Measurements from ENCODE around the gene KDELR1. TPM values are rescaled to one million over a fixed set of nuclear protein-coding genes. Genes with fewer than 3 reads are reported as not detected.

KDELR1 gene
- total and polyA plus RNA-seq, 2 of the 13 experiments (the other 11 are each of a cell fraction or from before 2014, with no cell fraction given) = 134 to 185 TPM

- ChIA-PET POLR2A (interaction anchor here (1.4 kb wide), 1 partner anchor 15 kb away, joined by 18 read pairs; the partner anchor contains the start of genes SYNGR4 and TMEM143), CTCF (ENCODE audit: low intra/inter-chr PET ratio, low total read pairs) (no interaction called here)
- intact Hi-C loops (cut with micrococcal nuclease; ENCODE audit: unreplicated experiment) (loop anchor here (2.0 kb wide), 1 partner anchor 28 kb away; a partner anchor contains a TSS), in situ Hi-C loops (cut with HindIII; ENCODE audit: extremely low pct_ligation_motif_present, low pct_unique_long_range_greater_than_20kb) (no loop called here)
- Histone ChIP-seq H3K9ac (ENCODE audit: insufficient read depth, low read depth, low read length) (no peak overlapping the region), H3K4me2 (ENCODE audit: low read depth, low read length) (0 out of 2 replicates have a peak overlapping the region, but pooled peaks have one; percentile 13), H3K9me3 (ENCODE audit: low read length) (no peaks in the 10 kb centered on the region), H3K79me2 (ENCODE audit: insufficient read depth, low read length) (no peaks in the 10 kb centered on the region), H3K27me3 (ENCODE audit: control insufficient read depth in 1 of 2, insufficient read depth in 2 of 2, low read length in 2 of 2) (no peaks in the 10 kb centered on the region), H3K36me3 (replicated peaks in 1 of 2; ENCODE audit: control insufficient read depth in 1 of 2, insufficient read depth in 2 of 2, low read length in 2 of 2) (no peaks in the 10 kb centered on the region), H4K20me1 (ENCODE audit: insufficient read depth, low read length) (no peaks in the 10 kb centered on the region), H3K27ac (ENCODE audit: extremely low read length, insufficient read depth, low read length) (peak overlapping the region; percentile 58), H3K4me1 (ENCODE audit: insufficient read depth, low read length) (peaks cover 44% of the 10 kb centered on the region), H2AFZ (ENCODE audit: low read length) (no peak overlapping the region), H3K4me3 (replicated peaks in 1 of 3; ENCODE audit: insufficient read depth in 1 of 3, low read depth in 2 of 3, low read length in 3 of 3) (no peak overlapping the region)
- no TSS peak for BruUV-seq (replicated peaks)
- WGBS (ENCODE audit: low lambda C conversion rate) = 91% methylated on average over 7 of the region's 7 CpGs
- FAIRE-seq = no peak
- DNase-seq (ENCODE audit: low spot score) = no peak
- ATAC-seq = no peak
- TF ChIP-seq ZNF121 (CRISPR knock-in tag; IDR thresholded peaks at IDR 0.05) = peak; percentile 89
- peak; percentile 0 for TF ChIP-seq TEAD3 (CRISPR knock-in tag; optimal IDR thresholded peaks at IDR 0.05; ENCODE audit: borderline replicate concordance)
- TF ChIP-seq SUZ12 (IDR thresholded peaks at IDR 0.05; ENCODE audit: low read depth, low read length) = no peak
Measured at GRCh38 chr19:48348737-48349136, 42.6 kb downstream of the KDELR1 start.

- intact Hi-C loops (cut with micrococcal nuclease; ENCODE audit: unreplicated experiment) = loop anchor here (2.0 kb wide), 1 partner anchor 27 kb away; a partner anchor contains a TSS
- BruUV-seq (replicated peaks) = no TSS peak
- no peak for TF ChIP-seq ZNF788 (CRISPR knock-in tag; IDR thresholded peaks at IDR 0.05; ENCODE audit: borderline replicate concordance)
- TF ChIP-seq HDAC1 (CRISPR knock-in tag; IDR thresholded peaks at IDR 0.05) = 0 out of 2 replicates have a peak, but pooled peaks have one; percentile 23
- TF ChIP-seq ZBTB38 (CRISPR knock-in tag; IDR thresholded peaks at IDR 0.05) = peak; percentile 50; the same call in 1 of the 2 replicates
- TF ChIP-seq TFE3 (CRISPR knock-in tag; IDR thresholded peaks at IDR 0.05) = 0 out of 2 replicates have a peak, but pooled peaks have one; percentile 45
- no peak for TF ChIP-seq LCORL (IDR thresholded peaks at IDR 0.05)
- 0 out of 2 replicates have a peak, but pooled peaks have one; percentile 26 for TF ChIP-seq LCORL (CRISPR knock-in tag; IDR thresholded peaks at IDR 0.05)
- TF ChIP-seq ZBTB42 (CRISPR knock-in tag; IDR thresholded peaks at IDR 0.05) = no peak
- 0 out of 2 replicates have a peak, but pooled peaks have one; percentile 26 for TF ChIP-seq ZBTB26 (CRISPR knock-in tag; IDR thresholded peaks at IDR 0.05; ENCODE audit: borderline replicate concordance)
- TF ChIP-seq GATAD2A (CRISPR knock-in tag; IDR thresholded peaks at IDR 0.05) = peak; percentile 45
Measured at GRCh38 chr19:48348045-48348444, 43.3 kb downstream of the KDELR1 start.

More at GRCh38 chr19:48348045-48348444, 43.3 kb downstream of the KDELR1 start:
- peak overlapping the region; percentile 13 for H3K4me2 ChIP-seq (ENCODE audit: low read depth, low read length)
- ChIA-PET CTCF (ENCODE audit: low intra/inter-chr PET ratio, low total read pairs) (no interaction called here), POLR2A (interaction anchor here (0.8 to 1.4 kb wide), 2 partner anchors 10 to 15 kb away, joined by 4 to 18 read pairs; partner anchors contain the start of genes SYNGR4 and TMEM143)
- H3K9ac ChIP-seq (ENCODE audit: insufficient read depth, low read depth, low read length) = no peak overlapping the region
- ATAC-seq = peak; percentile 55
- H4K20me1 ChIP-seq (ENCODE audit: insufficient read depth, low read length) = no peaks in the 10 kb centered on the region
- no peaks in the 10 kb centered on the region for H3K9me3 ChIP-seq (ENCODE audit: low read length)
- 40% methylated on average over 5 of the region's 5 CpGs for WGBS (ENCODE audit: low lambda C conversion rate)
- in situ Hi-C loops (cut with HindIII; ENCODE audit: extremely low pct_ligation_motif_present, low pct_unique_long_range_greater_than_20kb) = no loop called here
- no peaks in the 10 kb centered on the region for H3K27me3 ChIP-seq (ENCODE audit: control insufficient read depth in 1 of 2, insufficient read depth in 2 of 2, low read length in 2 of 2)
- peaks cover 39% of the 10 kb centered on the region for H3K4me1 ChIP-seq (ENCODE audit: insufficient read depth, low read length)
- H3K36me3 ChIP-seq (replicated peaks in 1 of 2; ENCODE audit: control insufficient read depth in 1 of 2, insufficient read depth in 2 of 2, low read length in 2 of 2) = 0 out of 5 replicates have a peak, but pooled peaks cover 0 to 3% of the 10 kb centered on the region in 2 experiments
- DNase-seq (ENCODE audit: low spot score) = peak; percentile 79
- H3K79me2 ChIP-seq (ENCODE audit: insufficient read depth, low read length) = no peaks in the 10 kb centered on the region
- no peak overlapping the region for H2AFZ ChIP-seq (ENCODE audit: low read length)
- H3K4me3 ChIP-seq (replicated peaks in 1 of 3; ENCODE audit: insufficient read depth in 1 of 3, low read depth in 2 of 3, low read length in 3 of 3) = no peak overlapping the region
- peak overlapping the region; percentile 58 for H3K27ac ChIP-seq (ENCODE audit: extremely low read length, insufficient read depth, low read length)
- peak; percentile 68 for FAIRE-seq

Measured in HepG2 (cell line).